Sigmoid colon (tissue), 7 donors: ENCODE data around the gene FUT8. TPM values are rescaled to one million over a fixed set of nuclear protein-coding genes. Genes with fewer than 3 reads are reported as not detected.

Experiments used
- DNase-seq: peaks from one replicate; pipeline ENCODE4 v3.0.0-alpha.2; 2019
- H3K27ac ChIP-seq, 4 donors: fragments of 200-600 bp; sonication (generic); one replicate each; pipeline ENCODE4 v1.5.1; 2016 to 2019; ENCODE audit warnings: mild to moderate bottlenecking in 1 of 4
- H3K27me3 ChIP-seq, 3 donors: fragments of 200-600 bp; sonication (generic); one replicate each; pipeline ENCODE4 v1.5.1; 2019; ENCODE audit warnings: mild to moderate bottlenecking in 1 of 3
- H3K36me3 ChIP-seq, 4 donors: fragments of 200-600 bp; sonication (generic); one replicate each; pipeline ENCODE4 v1.5.1; 2016 to 2019
- H3K4me1 ChIP-seq, 4 donors: fragments of 200-600 bp; sonication (generic); one replicate each; pipeline ENCODE4 v1.5.1; 2017 to 2019
- H3K4me3 ChIP-seq, 4 donors: fragments of 200-600 bp; sonication (generic); one replicate each; pipeline ENCODE4 v1.5.1; 2017 to 2019; ENCODE audit warnings: mild to moderate bottlenecking in 2 of 4, moderate library complexity in 1 of 4
- H3K9me3 ChIP-seq, 4 donors: fragments of 200-600 bp in 3 of 4; sonication (generic) in 3 of 4; one replicate each; pipeline versions ENCODE4 v1.5.1 to v1.6.1; 2013 to 2019
- EP300 ChIP-seq, 4 donors: sonication (generic); formaldehyde crosslinking; IDR thresholded peaks; one replicate each; pipeline ENCODE4 v1.6.1; 2017; ENCODE audit warnings: antibody characterized with exemption in 4 of 4
- POLR2A ChIP-seq, 2 donors: fragments of 450-650 bp; IDR thresholded peaks; one replicate each; pipeline ENCODE4 v1.6.1; 2016; ENCODE audit warnings: antibody characterized with exemption in 2 of 2, mild to moderate bottlenecking in 2 of 2, moderate library complexity in 2 of 2
- POLR2AphosphoS5 ChIP-seq, 4 donors: sonication (generic); formaldehyde crosslinking; IDR thresholded peaks; one replicate each; pipeline ENCODE4 v1.6.1; 2017; ENCODE audit warnings: antibody characterized with exemption in 4 of 4
- WGBS, 2 donors: extraction: QIAGEN DNeasy Blood & Tissue Kit; methylation state at CpG; one replicate each; pipeline ENCODE4 v1.1.7; 2013; 5-methylcytosine and 5-hydroxymethylcytosine counted together
- intact Hi-C: fragments of 100-400 bp; cut with DNase I; formaldehyde crosslinking; loops from one replicate; pipeline ENCODE4 v1.15.1; 2023
- polyA plus RNA-seq, 3 donors: library from polyadenylated mRNA; stranded (reverse); fragments of 200-250 nt; gene quantifications; one replicate each; pipeline ENCODE4 v1.2.3, GENCODE V29; 2013
- total RNA-seq, 4 donors: library from RNA; depleted of rRNA; stranded (reverse); fragments of >200 nt; gene quantifications; one replicate each; pipeline ENCODE4 v1.1.0, GENCODE V29; 2016
- TF ChIP-seq, protein P1 (sequence below), 4 experiments: fragments of 450-650 bp in 3 of 4; fragments of 200-600 bp in 1 of 4; IDR thresholded peaks; one replicate each; pipeline ENCODE4 v1.5.1; 2016 to 2019; ENCODE audit warnings: antibody characterized with exemption in 4 of 4, mild to moderate bottlenecking in 3 of 4, moderate library complexity in 2 of 4
- donor health status: healthy with polysubstance abuse.
- donor health status: Bipolar disorder and iron deficiency.
- donor health status: healthy.

The FUT8 gene
- total and polyA plus RNA-seq, 7 donors: 2.5 to 53.9 (median 22.0) TPM

DNA sequence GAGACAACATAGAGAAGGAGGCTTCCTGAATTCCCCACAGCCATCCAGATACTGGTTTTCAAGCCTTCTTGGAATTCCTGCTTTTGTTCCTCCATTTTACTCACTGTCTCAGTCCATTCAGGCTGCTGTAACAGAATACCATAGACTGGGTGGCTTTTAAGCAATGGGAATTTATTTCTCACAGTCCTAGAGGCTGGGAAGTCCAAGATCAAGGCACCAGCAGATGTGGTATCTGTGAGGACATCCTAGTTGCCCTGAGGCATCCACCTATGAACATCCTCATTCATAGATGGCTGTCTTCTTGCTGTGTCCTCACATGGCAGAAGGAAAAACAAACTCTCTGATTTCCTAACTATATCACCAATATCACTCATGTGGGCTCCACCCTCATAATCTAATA, 374.9 kb downstream of the FUT8 start:
- Histone ChIP-seq H3K4me3 (no peak overlapping the region), H3K9me3 (no peaks in the 10 kb centered on the region), H3K4me1 (peaks cover 0 to 4% (median 0%) of the 10 kb centered on the region in 4 donors), H3K27ac (no peak overlapping the region), H3K36me3 (no peaks in the 10 kb centered on the region), H3K27me3 (no peaks in the 10 kb centered on the region)
- TF ChIP-seq EP300 (IDR thresholded peaks at IDR 0.05) (no peak), POLR2AphosphoS5 (IDR thresholded peaks at IDR 0.05) (no peak), POLR2A (IDR thresholded peaks at IDR 0.05) (no peak)
- TF ChIP-seq, protein P1, sequence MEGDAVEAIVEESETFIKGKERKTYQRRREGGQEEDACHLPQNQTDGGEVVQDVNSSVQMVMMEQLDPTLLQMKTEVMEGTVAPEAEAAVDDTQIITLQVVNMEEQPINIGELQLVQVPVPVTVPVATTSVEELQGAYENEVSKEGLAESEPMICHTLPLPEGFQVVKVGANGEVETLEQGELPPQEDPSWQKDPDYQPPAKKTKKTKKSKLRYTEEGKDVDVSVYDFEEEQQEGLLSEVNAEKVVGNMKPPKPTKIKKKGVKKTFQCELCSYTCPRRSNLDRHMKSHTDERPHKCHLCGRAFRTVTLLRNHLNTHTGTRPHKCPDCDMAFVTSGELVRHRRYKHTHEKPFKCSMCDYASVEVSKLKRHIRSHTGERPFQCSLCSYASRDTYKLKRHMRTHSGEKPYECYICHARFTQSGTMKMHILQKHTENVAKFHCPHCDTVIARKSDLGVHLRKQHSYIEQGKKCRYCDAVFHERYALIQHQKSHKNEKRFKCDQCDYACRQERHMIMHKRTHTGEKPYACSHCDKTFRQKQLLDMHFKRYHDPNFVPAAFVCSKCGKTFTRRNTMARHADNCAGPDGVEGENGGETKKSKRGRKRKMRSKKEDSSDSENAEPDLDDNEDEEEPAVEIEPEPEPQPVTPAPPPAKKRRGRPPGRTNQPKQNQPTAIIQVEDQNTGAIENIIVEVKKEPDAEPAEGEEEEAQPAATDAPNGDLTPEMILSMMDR (IDR thresholded peaks at IDR 0.05): no peak
- intact Hi-C loops: no loop called here
- DNase-seq: no peak

DNA sequence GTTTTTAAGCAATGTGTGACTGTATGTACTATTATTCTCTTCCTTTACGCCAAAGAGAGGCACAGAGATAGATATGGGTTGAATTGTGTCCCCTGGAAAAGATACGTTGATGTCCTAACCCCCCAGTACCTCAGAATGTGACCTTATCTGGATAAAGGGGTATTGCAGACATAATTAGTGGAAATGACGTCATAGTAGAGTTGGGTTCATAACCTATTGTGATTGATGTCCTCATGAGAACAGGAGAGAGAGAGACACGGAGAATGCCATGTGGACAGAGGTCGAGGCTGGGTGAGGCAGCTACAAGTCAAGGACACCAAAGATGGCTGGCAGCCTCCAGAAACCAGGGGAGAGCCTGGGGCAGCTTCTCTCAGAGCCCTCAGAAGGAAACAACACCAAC, 376.3 kb downstream of the FUT8 start:
- Histone ChIP-seq H3K27me3 (no peaks in the 10 kb centered on the region), H3K4me3 (no peak overlapping the region), H3K36me3 (no peaks in the 10 kb centered on the region), H3K4me1 (no peaks in the 10 kb centered on the region), H3K27ac (no peak overlapping the region), H3K9me3 (no peaks in the 10 kb centered on the region)
- WGBS, 2 donors: 86 to 91% methylated on average over 5 of the region's 5 CpGs
- intact Hi-C loops: no loop called here
- no peak for TF ChIP-seq POLR2A (IDR thresholded peaks at IDR 0.05)
- TF ChIP-seq, protein P1 (IDR thresholded peaks at IDR 0.05): no peak
- TF ChIP-seq EP300 (IDR thresholded peaks at IDR 0.05): no peak
- TF ChIP-seq POLR2AphosphoS5 (IDR thresholded peaks at IDR 0.05): no peak
- no peak for DNase-seq

DNA sequence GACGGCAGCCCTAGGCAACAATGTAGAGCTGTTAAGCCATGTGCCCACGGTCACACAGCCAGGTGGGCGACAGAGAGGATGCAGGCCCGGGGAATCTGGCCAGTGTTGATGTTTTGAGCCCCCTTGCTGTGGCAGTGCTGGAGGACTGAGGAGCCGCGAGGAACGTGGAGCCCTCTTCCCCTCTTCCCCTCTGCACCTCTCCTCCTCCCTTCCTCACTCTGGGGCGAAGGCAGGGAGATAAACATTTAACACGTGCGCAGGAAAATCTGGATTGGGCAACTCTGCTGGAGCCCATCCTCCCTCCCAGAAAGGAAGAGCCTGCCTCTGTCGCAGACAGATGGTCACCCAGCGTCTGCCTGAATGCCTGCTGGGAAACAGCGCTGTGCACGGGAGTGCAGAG, 376.8 kb downstream of the FUT8 start:
- WGBS, 2 donors: 81 to 89% methylated on average over 14 of the region's 14 CpGs
- TF ChIP-seq, protein P1 (IDR thresholded peaks at IDR 0.05): no peak
- TF ChIP-seq POLR2A (IDR thresholded peaks at IDR 0.05): no peak
- TF ChIP-seq POLR2AphosphoS5 (IDR thresholded peaks at IDR 0.05): no peak

DNA sequence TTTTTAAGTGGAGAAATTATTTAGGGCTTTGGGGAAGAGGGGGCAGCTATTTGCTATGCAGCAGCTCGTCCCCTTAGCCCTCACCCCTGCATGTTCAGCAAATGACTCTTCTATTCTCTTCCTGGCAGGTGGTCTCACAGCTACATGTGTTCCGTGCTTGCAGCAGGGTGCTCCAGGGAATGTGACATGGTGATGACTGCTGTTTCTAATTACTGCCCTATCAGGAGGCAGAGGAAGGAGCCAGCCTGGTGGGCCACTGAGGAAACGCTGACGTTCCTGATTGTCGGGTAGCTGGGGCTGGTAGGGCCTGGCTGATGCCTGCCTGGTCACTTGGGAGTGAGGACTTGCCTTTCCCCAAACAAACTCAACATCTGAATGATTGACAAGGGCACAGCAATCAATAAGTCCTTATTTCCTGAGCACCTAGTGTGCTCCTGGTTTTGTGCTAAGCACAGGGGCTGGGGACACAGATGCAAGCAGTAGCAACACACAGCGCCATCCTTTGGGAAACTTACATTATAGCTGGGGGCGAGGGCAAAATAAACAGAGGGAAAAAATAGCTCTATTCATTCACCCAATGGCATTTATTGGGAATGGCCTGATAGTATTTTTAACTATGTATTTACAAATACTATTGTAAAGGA, 377.8 kb downstream of the FUT8 start:
- DNase-seq: no peak
- Histone ChIP-seq H3K4me3 (no peak overlapping the region), H3K27me3 (no peaks in the 10 kb centered on the region), H3K4me1 (no peaks in the 10 kb centered on the region), H3K9me3 (no peaks in the 10 kb centered on the region), H3K36me3 (no peaks in the 10 kb centered on the region), H3K27ac (no peak overlapping the region)
- intact Hi-C loops: no loop called here
- WGBS, 2 donors: 81 to 85% methylated on average over 7 of the region's 7 CpGs
- TF ChIP-seq POLR2AphosphoS5 (IDR thresholded peaks at IDR 0.05) (no peak), POLR2A (IDR thresholded peaks at IDR 0.05) (no peak), EP300 (IDR thresholded peaks at IDR 0.05) (no peak)
- TF ChIP-seq, protein P1 (IDR thresholded peaks at IDR 0.05): no peak

More for the DNA sequence above, 376.8 kb downstream of the FUT8 start:
- H3K9me3 ChIP-seq: no peaks in the 10 kb centered on the region
- no peak overlapping the region for H3K27ac ChIP-seq
- H3K27me3 ChIP-seq: no peaks in the 10 kb centered on the region
- no peak for DNase-seq
- intact Hi-C loops: no loop called here
- no peaks in the 10 kb centered on the region for H3K36me3 ChIP-seq
- H3K4me1 ChIP-seq: no peaks in the 10 kb centered on the region
- no peak overlapping the region for H3K4me3 ChIP-seq
